Astrocyte (in vitro differentiated cells and primary cell): ENCODE measurements around the gene DHX16.

Experiments used
- CTCF ChIP-seq: IDR thresholded peaks from 2 replicates; pipeline ENCODE4 v1.5.1; 2011; ENCODE audit warnings: low read depth, mild to moderate bottlenecking, inconsistent platforms, low read length, moderate library complexity; ENCODE audit not compliant: insufficient read depth
- EZH2 ChIP-seq: IDR thresholded peaks from 2 replicates; pipeline ENCODE4 v1.6.1; 2012; ENCODE audit warnings: mild to moderate bottlenecking, low read length, inconsistent platforms; ENCODE audit not compliant: insufficient read depth

GRCh38 chr6:30618270-30618797 is 54.5 kb downstream of the DHX16 start:
- TF ChIP-seq CTCF (no peak), EZH2 (no peak)
